HEK293 (cell line): ENCODE results near the gene INO80.

ENCODE experiments used
- CTCF ChIA-PET: fragments of 350-600 bp; formaldehyde crosslinking; extraction: SDS; loops from one replicate; lab custom pipeline; 2021; ENCODE audit warnings: antibody characterized with exemption; lab: Yijun Ruan, JAX
- POLR2A ChIA-PET: fragments of 300-600 bp; formaldehyde crosslinking; extraction: SDS; loops from one replicate; lab custom pipeline; 2020; ENCODE audit warnings: antibody characterized with exemption, inconsistent platforms; lab: Yijun Ruan, JAX
- H3K27ac ChIP-seq: fragments of 200-500 bp; sonication (Bioruptor generic); 2 replicates; pipeline ENCODE4 v1.5.1; 2014; ENCODE audit warnings: low read depth, low read length, control low read depth, inconsistent platforms; ENCODE audit errors: extremely low read depth
- H3K36me3 ChIP-seq, 2 experiments: fragments of 200-500 bp in 1 of 2; sonication (Bioruptor generic) in 1 of 2; 1 replicate in 1 of 2; 2 replicates in 1 of 2; pipeline ENCODE4 v1.5.1; 2014 to 2017; ENCODE audit warnings: inconsistent platforms in 2 of 2, low read length in 2 of 2; ENCODE audit not compliant: control insufficient read depth in 2 of 2, insufficient read depth in 1 of 2
- H3K4me1 ChIP-seq: fragments of 200-500 bp; sonication (Bioruptor generic); 2 replicates; pipeline ENCODE4 v1.5.1; 2014; ENCODE audit warnings: mild to moderate bottlenecking, low read length, inconsistent platforms; ENCODE audit not compliant: control insufficient read depth, insufficient read depth
- H3K4me3 ChIP-seq: 2 replicates; pipeline ENCODE4 v1.5.1; 2011; ENCODE audit warnings: low read depth, mild to moderate bottlenecking, control low read depth, low read length, moderate library complexity
- H3K9me3 ChIP-seq: fragments of 200-500 bp; sonication (Bioruptor generic); 2 replicates; pipeline ENCODE4 v1.5.1; 2014; ENCODE audit warnings: low read depth, low read length, inconsistent platforms; ENCODE audit not compliant: control insufficient read depth, insufficient read depth
- PRDM1 ChIP-seq: fragments of 450-650 bp; formaldehyde crosslinking; IDR thresholded peaks from 2 replicates; pipeline ENCODE4; 2016; ENCODE audit warnings: missing biosample characterization, missing genetic modification characterization
- SCRT1 ChIP-seq: fragments of 450-650 bp; formaldehyde crosslinking; IDR thresholded peaks from 2 replicates; pipeline ENCODE4 v1.5.1; 2016; ENCODE audit warnings: missing biosample characterization, missing genetic modification characterization, borderline replicate concordance
- SCRT2 ChIP-seq: fragments of 450-650 bp; formaldehyde crosslinking; IDR thresholded peaks from 2 replicates; pipeline ENCODE4 v1.5.1; 2016; ENCODE audit warnings: missing biosample characterization, missing genetic modification characterization
- ZBTB17 ChIP-seq: fragments of 450-650 bp; formaldehyde crosslinking; IDR thresholded peaks from 2 replicates; pipeline ENCODE4 v1.5.1; 2016; ENCODE audit warnings: missing biosample characterization, missing genetic modification characterization
- ZFP37 ChIP-seq: fragments of 450-650 bp; formaldehyde crosslinking; IDR thresholded peaks from 2 replicates; pipeline ENCODE4 v1.5.1; 2016; ENCODE audit warnings: missing biosample characterization, missing genetic modification characterization
- ZNF24 ChIP-seq: fragments of 450-650 bp; formaldehyde crosslinking; IDR thresholded peaks from 2 replicates; pipeline ENCODE4 v1.5.1; 2016; ENCODE audit warnings: missing biosample characterization, missing genetic modification characterization
- ZNF341 ChIP-seq: fragments of 450-650 bp; formaldehyde crosslinking; IDR thresholded peaks from 2 replicates; pipeline ENCODE4; 2016; ENCODE audit warnings: low read depth, missing biosample characterization, missing genetic modification characterization
- ZNF354C ChIP-seq: fragments of 450-650 bp; formaldehyde crosslinking; IDR thresholded peaks from 2 replicates; pipeline ENCODE4 v1.5.1; 2016; ENCODE audit warnings: missing biosample characterization, missing genetic modification characterization, low read depth, borderline replicate concordance
- ZNF510 ChIP-seq: fragments of 450-650 bp; formaldehyde crosslinking; IDR thresholded peaks from 2 replicates; pipeline ENCODE4 v1.5.1; 2018; ENCODE audit warnings: mild to moderate bottlenecking, missing genetic modification characterization, missing biosample characterization; ENCODE audit not compliant: insufficient replicate concordance
- ZNF585B ChIP-seq: fragments of 450-650 bp; formaldehyde crosslinking; IDR thresholded peaks from 2 replicates; pipeline ENCODE4 v1.5.1; 2016; ENCODE audit warnings: missing biosample characterization, missing genetic modification characterization
- ZNF621 ChIP-seq: fragments of 450-650 bp; formaldehyde crosslinking; IDR thresholded peaks from 2 replicates; pipeline ENCODE4 v1.5.1; 2017; ENCODE audit warnings: missing biosample characterization, missing genetic modification characterization
- ZSCAN23 ChIP-seq: fragments of 450-650 bp; formaldehyde crosslinking; IDR thresholded peaks from 2 replicates; pipeline ENCODE4 v1.5.1; 2016; ENCODE audit warnings: missing biosample characterization, missing genetic modification characterization
- TF ChIP-seq, protein P1 (sequence below): fragments of 450-650 bp; formaldehyde crosslinking; IDR thresholded peaks from 2 replicates; pipeline ENCODE4 v1.5.1; 2016; ENCODE audit warnings: missing biosample characterization, missing genetic modification characterization
- TF ChIP-seq, protein P2 (sequence below): fragments of 450-650 bp; formaldehyde crosslinking; IDR thresholded peaks from 2 replicates; pipeline ENCODE4; 2016; ENCODE audit warnings: missing biosample characterization, missing genetic modification characterization
- TF ChIP-seq, protein P3 (sequence below): fragments of 450-650 bp; formaldehyde crosslinking; IDR thresholded peaks from 2 replicates; pipeline ENCODE4 v1.5.1; 2016; ENCODE audit warnings: missing biosample characterization, missing genetic modification characterization

Gene INO80

DNA sequence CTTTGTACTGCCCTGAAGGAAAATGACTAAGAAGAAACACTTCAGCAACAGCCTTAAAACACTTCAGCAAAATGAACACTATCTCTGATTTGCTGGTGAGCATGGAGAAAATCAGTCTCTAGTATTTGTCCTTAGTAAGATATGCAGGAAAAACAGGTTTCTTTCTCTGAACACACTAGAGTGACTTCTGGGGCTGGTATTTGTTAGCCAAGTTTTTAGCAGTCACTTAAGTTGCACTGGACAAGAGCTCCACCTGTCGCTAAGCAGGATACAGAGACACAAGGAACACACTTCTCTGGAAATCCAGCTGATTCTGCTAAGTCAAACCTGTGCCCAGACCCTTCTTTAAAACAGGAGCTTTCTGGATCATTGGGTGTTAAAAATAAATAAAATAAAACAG, 97.5 kb downstream of the INO80 start:
- peaks cover 0 to 65% of the 10 kb centered on the region in 2 experiments for H3K36me3 ChIP-seq
- H3K9me3 ChIP-seq = no peaks in the 10 kb centered on the region
- TF ChIP-seq ZNF341 (tag by site-specific recombination) (no peak), ZNF354C (tag by site-specific recombination) (no peak), ZNF585B (tag by site-specific recombination) (no peak), ZBTB17 (tag by site-specific recombination) (no peak), ZNF510 (tag by site-specific recombination) (no peak), SCRT2 (tag by site-specific recombination) (peak; percentile 83), ZNF24 (tag by site-specific recombination) (no peak), ZNF621 (tag by site-specific recombination) (no peak), SCRT1 (tag by site-specific recombination) (peak; percentile 62; the same call in 1 of the 2 replicates), ZFP37 (tag by site-specific recombination) (no peak), PRDM1 (tag by site-specific recombination) (no peak)
- TF ChIP-seq, protein P1, sequence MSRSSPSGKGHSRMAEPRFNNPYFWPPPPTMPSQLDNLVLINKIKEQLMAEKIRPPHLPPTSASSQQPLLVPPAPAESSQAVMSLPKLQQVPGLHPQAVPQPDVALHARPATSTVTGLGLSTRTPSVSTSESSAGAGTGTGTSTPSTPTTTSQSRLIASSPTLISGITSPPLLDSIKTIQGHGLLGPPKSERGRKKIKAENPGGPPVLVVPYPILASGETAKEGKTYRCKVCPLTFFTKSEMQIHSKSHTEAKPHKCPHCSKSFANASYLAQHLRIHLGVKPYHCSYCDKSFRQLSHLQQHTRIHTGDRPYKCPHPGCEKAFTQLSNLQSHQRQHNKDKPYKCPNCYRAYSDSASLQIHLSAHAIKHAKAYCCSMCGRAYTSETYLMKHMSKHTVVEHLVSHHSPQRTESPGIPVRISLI (tag by site-specific recombination) = no peak
- TF ChIP-seq, protein P2, sequence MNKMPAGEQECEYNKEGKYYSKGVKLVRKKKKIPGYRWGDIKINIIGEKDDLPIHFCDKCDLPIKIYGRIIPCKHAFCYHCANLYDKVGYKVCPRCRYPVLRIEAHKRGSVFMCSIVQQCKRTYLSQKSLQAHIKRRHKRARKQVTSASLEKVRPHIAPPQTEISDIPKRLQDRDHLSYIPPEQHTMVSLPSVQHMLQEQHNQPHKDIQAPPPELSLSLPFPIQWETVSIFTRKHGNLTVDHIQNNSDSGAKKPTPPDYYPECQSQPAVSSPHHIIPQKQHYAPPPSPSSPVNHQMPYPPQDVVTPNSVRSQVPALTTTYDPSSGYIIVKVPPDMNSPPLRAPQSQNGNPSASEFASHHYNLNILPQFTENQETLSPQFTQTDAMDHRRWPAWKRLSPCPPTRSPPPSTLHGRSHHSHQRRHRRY (tag by site-specific recombination) = no peak
- POLR2A ChIA-PET = interaction anchor here (0.5 to 0.9 kb wide), 2 partner anchors 77 to 429 kb away, joined by 4 to 5 read pairs; no protein-coding TSS in a partner anchor
- CTCF ChIA-PET = interaction anchor here (0.6 to 4.2 kb wide), 9 partner anchors 16 to 114 kb away, joined by 3 to 37 read pairs (median 4); no protein-coding TSS in a partner anchor
- no peak overlapping the region for H3K4me3 ChIP-seq
- H3K27ac ChIP-seq = no peak overlapping the region
- H3K4me1 ChIP-seq = no peaks in the 10 kb centered on the region

DNA sequence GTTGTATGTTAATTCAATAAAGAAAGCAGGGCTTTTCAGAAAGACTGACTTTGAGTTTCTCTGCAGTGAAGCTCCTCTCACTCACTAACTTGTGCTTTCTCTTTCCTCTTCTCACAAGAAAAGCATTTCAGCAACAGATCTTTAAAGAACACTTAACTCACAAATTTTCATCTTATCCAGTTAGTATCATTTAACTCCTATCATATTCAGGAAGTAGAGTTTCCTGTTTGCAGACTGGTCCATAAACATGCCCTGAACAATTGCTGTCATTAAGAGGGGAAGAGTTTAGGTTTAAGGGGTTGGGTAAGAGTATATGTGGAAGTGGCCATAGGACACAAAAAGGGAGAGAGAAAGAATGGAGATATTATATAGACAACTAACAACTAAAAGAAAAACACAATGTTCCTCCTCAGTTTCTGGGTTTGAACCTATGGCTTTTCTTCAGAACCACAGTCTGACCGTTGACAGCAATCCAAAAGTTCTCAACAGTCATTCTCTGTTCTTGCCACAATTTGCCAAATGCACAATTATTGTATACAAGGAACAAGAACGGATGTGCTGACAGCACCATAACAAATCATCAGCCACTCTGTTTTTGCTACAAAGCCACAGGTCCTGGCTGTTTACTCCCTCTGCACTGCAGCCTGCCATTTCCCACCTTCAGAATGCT, 98.9 kb downstream of the INO80 start:
- Histone ChIP-seq H3K4me3 (no peak overlapping the region), H3K27ac (no peak overlapping the region), H3K4me1 (no peaks in the 10 kb centered on the region), H3K36me3 (peaks cover 0 to 68% of the 10 kb centered on the region in 2 experiments), H3K9me3 (no peaks in the 10 kb centered on the region)
- ChIA-PET CTCF (interaction anchor here (1.3 to 4.2 kb wide), 2 partner anchors 112 to 168 kb away, joined by 4 to 37 read pairs; no protein-coding TSS in a partner anchor), POLR2A (no interaction called here)
- TF ChIP-seq ZSCAN23 = no peak
- TF ChIP-seq, protein P3, sequence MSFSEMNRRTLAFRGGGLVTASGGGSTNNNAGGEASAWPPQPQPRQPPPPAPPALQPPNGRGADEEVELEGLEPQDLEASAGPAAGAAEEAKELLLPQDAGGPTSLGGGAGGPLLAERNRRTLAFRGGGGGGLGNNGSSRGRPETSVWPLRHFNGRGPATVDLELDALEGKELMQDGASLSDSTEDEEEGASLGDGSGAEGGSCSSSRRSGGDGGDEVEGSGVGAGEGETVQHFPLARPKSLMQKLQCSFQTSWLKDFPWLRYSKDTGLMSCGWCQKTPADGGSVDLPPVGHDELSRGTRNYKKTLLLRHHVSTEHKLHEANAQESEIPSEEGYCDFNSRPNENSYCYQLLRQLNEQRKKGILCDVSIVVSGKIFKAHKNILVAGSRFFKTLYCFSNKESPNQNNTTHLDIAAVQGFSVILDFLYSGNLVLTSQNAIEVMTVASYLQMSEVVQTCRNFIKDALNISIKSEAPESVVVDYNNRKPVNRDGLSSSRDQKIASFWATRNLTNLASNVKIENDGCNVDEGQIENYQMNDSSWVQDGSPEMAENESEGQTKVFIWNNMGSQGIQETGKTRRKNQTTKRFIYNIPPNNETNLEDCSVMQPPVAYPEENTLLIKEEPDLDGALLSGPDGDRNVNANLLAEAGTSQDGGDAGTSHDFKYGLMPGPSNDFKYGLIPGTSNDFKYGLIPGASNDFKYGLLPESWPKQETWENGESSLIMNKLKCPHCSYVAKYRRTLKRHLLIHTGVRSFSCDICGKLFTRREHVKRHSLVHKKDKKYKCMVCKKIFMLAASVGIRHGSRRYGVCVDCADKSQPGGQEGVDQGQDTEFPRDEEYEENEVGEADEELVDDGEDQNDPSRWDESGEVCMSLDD = no peak
